Kasumi-1 (cell line): Measurements from ENCODE around the gene DLGAP1.
"Not testable (repeated sequence)": the region's sequence is repeated elsewhere in the genome, so short reads cannot be mapped to it uniquely, and the experiment has no call there.

ENCODE experiments used
- DNase-seq, 2 experiments: peaks; one replicate each; lab custom pipeline; 2025; lab: John Stamatoyannopoulos, UW

Gene DLGAP1

DNA sequence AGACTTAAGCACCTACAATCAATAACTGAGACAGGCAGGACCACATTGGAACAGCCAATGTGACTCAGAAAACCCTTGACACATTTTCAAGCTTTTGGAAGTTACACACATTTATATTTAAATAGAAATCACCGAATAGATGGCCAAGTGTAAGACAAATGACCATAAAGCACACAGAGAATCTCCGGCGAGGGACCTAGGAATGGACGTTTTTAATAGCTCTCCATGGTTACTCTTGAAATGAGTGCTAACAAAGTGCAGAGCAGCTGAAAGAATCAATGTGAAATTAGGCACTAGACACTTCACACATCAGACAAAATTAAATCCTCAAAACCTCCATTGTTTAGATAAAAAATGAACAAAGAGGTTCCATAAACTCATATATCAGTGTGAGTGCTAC is 376.9 kb downstream of the DLGAP1 start:
- DNase-seq, result no peak

DNA sequence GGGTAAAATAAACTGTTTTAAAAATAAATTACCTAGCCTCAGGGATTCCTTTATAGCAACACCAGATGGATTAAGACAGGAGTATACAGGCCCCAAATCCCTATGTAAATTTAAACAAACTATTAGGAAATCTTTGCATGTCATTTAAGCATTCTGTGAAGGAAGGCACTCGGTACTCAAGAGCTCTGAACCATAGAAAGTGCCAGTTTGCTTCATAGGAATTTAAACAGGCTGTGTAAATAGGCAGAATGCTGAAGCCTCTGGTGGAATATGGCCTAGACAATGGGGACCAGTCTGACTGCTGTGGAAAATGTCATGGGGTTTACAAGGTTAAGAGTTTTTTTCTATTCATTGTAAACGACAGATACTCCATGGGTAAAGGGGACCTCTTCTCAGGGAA is 377.4 kb downstream of the DLGAP1 start:
- DNase-seq, result no peak

DNA sequence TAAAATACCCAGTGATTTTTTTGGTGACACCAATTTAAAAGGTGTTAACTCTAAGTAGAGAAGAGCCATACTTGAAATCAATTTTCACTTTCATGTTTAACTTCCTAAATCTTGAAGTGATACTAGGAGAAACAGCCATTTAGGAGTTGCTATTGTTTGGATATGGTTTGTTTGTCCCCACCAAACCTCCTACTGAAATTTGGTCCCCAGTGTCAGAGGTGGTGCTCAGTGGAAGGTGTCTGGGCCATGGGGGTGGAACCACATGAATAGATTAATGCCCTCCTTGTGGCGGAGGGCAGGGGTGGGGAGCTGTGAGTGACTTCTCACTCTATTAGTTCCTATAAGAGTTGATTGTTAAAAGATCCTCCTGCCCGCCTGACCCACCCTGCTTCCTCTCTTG is 377.9 kb downstream of the DLGAP1 start:
- DNase-seq, result no peak

DNA sequence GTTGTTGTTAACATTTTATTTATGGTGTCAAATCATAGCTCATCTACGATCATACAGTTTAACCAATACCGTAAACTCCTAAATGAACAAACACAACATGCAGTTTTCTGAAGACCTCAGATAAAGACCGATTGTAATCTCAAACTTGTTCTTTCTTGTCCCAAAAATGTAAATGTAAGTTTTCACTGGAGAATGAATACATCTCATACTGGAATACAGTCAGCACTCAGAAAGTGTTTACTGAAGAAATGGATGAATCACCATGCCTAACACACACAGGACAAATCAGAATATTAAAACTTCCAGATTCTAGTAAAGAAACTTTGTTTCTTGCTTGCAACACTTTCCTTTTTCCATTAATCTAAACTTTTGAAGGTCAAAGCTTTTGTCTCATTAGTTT is 380.5 kb downstream of the DLGAP1 start:
- no peak for DNase-seq

DNA sequence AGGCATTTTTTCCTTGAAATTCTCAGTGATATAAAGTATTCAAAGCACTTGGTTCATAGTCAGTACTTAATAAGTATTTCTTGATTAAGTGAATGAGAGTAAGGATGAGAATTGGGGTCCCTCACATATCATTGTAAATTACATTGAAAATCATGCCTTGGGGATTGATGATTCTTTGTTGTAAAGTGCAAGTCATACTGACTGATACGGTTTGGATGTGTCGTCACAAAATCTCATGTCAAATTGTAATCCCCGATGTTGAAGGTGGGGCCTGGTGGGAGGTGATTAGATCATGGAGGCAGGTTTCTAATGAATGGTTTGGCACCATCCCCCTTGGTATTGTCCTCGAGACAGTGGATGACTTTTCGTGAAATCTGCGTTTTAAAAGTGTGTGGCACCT is 385.9 kb downstream of the DLGAP1 start:
- no peak for DNase-seq

DNA sequence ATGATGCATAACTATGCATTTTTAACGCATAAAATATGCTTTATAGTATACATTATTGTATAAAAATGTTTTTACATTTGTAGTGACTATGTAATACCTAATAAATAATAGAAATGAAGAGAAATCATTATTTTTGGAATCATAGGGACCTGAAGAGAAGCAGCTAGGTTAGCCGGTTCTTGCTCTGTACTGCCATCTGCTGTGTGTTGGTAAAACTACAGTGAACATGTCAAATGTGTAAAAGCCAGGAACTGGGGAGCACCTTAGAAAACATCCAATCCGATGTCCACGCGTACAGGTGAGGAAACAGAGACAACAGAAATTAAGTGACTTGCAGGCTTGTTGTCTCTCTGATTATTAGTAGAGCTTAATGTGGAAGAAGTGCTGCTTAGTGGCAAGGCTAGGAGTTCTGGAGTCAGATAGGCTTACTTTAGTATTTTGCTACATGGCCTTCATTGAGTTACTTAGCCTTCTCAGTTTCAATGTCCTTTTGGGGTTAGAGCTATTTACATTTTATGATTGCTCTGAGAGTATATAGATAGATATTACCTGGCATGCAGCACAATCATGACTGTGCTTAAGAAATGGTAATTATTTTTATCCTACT is 386.5 kb downstream of the DLGAP1 start:
- DNase-seq, result peak; percentile 61 to 69

DNA sequence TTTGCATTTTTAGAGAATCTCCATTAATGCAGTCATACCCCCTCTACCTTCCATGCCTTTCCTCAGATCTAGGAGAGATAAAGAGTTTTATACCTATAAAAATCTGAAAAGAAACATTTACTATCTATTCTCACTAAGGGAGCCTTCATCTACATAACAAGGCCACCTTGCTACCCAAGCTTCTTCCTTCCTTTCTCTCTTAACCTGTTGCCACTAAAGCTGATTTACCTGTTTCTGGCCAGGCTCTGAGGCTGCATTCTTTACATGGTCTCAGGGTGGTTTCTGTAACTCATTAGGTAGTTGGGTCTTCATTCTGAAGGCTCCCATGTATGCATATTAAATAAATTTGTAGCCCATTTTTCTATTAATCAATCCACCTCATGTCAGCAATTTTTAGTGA is 391.6 kb downstream of the DLGAP1 start:
- DNase-seq, result no peak

DNA sequence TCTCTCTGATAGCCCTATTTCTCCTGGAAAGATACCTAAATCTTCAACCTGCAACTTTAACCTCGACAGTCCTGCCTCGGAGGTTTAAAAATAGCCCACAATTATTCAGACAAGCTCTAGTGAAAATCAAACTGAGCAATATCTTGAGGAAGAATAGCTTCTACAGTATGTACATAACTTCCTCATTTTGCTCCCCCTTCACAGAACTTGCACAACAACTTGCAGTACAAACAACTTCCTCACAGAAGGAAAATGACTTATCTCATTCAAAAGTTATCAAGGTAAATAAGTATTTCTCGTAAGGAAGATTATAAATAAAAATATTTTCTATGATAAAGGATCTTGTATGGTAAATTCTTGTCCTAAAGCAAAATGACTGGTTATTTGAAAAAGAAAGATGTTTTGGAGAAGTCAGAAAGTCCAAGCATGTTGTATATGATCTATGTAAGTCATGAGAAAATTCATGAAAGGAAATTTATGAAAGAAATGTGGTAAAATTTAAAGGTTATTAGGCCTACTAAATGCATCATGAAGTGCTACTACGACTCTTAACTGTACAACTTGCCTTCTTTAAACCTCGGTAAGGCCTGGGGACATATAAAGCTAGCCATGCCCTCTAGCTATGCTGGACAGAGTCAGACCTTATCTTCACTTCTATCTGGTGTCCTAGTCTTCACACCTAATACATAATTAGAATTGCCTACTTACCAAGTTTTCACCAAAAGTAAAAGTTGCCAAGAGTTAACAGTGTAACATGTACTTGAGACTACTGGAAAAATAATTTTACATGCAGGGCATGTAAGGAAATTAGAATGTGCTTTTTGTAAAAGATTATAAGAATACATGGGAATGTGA is 394.5 kb downstream of the DLGAP1 start:
- DNase-seq, result peak; percentile 68 to 75

DNA sequence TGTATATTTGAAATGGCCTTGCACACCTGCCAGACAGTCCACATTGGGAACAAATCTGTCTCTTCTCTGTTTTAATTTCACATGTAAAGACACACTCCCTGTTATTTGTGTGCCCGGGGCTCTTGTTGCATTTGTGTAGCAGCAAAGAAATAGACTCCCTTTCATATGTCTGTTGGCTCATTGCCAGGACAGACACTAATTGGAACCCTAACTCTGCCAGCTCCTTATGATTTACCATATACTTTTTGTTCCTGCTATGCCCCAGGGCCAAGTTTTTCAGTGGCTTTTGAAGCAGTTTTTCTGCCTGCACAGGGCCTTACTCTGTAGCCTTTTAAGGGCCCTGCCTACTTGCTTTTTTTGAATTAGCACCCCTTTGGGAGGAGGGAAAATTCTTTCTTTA is 396.9 kb downstream of the DLGAP1 start:
- DNase-seq, result no peak

DNA sequence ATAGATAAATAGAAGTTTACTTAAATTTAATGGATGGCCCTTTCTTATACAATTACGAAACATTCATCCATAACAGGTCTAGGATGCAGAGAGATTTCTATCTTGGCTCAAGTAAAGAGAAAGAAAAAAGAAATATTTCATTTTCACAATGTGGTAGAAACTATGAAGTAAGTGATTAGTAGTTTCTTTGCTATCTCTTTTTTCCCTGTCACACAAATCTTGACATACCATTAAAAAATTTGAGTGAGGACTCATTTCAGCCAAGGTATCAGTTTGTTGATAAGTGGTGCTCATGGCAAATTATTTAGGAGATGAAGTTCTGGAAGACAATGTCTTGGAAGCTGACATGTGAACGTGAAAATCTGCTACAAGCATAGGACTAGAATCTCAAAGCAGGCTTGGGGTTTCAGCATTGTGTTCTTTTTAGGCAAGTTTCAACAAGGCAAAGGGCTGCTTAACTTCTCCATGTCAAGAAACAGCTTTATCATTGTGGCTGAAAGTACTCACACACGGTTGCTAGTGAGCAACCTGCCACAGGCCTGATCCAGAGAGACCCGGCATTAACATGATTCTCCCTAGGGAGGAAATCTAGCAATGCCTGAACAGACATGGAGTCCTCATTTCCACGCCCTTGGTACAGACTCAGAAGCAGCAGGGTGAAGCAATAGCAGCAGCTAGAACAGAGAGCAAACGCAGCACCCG is 414.6 kb downstream of the DLGAP1 start:
- DNase-seq, result no peak

DNA sequence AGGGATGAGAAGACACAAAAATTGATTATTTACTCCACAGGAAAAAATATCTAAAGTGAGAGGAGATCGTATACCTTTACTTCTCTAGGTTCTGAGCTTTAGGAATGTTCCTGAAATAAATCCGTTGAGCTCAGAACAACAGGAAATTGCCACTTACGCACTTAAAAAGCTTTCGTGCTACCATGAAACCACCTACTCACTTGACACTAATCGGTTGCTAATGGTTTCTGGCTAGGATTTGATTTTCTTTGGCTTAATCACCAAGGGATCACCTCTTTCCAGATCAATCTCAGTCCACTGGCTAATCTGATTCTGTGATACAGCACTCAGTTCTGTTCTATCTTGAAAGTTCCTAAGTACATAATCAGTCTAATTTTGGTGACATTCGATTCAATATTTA is 419.6 kb downstream of the DLGAP1 start:
- no peak for DNase-seq

DNA sequence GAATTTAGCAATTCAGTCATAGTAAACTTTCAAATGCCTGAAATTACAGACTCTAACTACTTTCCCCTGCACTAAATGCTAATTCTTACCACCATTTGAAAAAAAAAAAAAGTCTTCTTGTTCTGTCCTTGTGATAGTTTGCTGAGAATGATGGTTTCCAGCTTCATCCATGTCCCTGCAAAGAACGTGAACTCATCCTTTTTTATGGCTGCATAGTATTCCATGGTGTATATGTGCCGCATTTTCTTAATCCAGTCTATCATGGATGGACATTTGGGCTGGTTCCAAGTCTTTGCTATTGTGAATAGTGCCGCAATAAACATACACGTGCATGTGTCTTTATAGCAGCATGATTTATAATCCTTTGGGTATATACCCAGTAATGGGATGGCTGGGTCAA is 420.3 kb downstream of the DLGAP1 start:
- not testable (repeated sequence) for DNase-seq

DNA sequence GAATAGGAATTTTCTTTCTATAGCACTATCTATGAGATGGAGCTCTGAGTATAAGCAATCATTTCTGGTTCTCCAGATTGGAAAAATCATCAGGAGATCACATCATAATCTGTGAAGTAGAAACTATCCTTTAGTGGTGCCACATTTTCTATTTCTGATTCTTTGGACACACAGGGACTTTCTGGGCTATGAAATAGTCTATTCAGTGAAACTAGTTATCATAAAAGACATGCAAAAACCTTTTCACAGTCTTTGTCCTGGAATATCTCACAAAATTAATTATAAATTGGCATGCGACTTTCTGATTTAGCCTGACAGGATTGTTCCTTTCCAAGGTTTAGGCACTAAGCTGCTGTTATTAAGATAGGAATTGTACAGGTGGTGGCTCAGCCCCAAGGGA is 428.6 kb downstream of the DLGAP1 start:
- DNase-seq, result no peak

DNA sequence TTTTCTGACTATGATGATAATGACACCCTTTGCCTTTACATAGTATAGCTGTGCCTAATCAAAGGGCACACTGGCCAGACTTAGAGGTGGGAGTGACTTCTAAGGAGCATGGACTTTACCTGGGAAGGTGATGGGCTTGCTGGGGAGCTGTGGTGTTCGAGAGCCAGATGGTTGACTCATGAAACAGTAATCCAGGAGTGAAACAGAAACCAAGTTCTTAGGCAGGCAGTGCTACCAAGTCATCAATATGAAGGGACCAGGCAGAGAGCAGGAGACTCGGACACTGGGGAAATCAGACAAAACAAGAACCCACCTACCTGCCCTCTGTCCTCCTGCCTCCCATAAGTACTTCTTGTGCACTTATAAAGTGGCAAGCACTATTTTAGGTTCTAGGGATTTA is 430.4 kb downstream of the DLGAP1 start:
- DNase-seq, result no peak

DNA sequence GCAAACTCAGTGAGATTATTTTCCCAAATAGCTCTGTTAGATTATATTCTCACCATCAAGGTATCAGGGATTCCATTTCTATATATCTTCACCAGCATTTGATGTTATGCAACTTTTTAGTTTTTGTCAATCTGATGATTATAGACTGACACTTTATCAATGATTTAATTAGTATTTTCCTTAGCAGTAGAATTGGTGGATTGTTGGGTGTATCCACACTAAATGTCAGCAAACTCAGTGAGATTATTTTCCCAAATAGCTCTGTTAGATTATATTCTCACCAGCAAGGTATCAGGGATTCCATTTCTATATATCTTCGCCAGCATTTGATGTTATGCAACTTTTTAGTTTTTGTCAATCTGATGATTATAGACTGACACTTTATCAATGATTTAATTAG is 432.4 kb downstream of the DLGAP1 start:
- not testable (repeated sequence) for DNase-seq

DNA sequence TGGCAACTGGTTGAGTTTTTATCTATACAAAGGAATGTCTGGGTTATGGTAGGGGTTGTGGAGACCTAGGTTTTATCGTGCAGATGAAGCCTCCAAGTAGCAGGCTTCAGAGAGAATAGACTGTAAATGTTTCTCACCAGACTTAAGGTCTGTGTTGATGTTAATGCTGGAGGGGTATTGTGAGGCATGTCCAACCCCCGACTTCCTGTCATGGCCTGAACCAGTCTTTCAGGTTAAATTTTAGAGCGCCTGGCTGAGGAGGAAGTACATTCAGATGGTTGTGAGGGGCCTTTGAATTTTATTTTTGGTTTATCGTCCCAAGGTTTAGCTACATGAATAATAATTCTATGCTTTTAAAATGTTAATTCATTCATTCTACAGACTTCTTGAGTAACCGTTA is 435.1 kb downstream of the DLGAP1 start:
- no peak for DNase-seq

DNA sequence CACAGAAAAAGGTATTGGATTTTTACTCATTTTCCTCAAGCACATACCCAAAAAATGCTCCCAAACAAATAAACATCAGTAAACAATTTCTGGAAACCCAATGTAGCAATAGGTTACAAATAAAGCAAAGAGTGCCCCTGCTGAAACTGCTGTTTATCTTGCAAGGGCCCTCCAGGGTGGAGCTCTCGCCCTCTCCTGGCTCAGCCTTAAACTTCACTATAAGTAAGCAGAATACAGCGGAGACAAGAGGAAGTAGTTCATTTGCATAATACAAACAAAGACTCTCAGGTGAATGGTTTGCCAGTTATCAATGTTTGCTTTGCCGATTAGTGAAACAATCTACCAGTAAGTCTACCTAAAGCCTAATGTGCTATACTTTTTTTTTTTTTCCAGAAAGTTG is 437.6 kb downstream of the DLGAP1 start:
- peak; percentile 21 to 28 for DNase-seq

DNA sequence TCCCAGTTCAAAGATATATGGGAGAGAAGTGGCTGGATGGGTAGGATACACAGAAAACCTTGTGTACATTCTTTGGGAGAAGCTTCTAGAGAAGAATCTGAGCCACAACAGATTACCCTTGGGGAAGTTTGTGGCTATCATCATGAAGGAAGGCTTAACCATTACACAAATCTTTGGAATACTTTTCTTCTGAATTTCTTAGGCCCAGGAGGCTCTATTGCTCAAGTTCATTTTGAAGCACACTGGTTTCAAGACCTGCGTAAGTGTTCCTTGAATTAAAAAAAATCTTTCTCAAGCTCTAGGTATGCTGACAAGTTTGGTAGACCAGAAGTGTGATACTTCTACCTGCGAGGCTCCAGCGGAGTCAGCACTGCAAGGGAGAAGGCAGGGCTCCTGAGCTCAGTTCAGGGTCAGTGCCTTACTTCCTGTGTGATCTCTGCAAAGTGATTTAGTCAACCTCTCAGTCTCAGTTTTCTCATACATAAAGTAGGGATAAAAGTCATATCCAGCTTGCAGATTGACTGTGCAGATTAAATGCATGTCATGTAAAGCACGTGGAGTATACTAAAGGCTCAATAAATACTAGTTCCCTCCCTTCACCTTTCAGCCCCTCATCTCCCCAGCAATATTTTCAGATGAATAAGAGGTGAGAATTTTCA is 438.6 kb downstream of the DLGAP1 start:
- no peak for DNase-seq

DNA sequence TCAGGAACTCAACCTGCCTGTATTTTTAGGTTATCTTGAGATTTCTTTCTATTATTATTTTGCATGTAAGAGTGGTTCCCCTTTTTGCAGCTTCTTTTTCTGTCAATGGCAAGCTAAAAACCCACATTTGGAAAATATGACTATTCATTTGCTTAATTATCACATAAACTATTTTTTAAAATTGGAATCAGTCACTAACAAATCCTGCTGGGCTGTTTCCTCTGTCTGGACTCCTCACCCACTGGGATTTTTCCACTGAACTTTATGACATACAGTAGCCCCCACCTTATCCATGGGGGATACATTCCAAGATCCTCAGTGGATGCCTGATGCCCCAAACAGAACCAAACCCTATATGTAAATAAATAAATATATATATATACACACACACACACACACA is 447.3 kb downstream of the DLGAP1 start:
- DNase-seq, result no peak

DNA sequence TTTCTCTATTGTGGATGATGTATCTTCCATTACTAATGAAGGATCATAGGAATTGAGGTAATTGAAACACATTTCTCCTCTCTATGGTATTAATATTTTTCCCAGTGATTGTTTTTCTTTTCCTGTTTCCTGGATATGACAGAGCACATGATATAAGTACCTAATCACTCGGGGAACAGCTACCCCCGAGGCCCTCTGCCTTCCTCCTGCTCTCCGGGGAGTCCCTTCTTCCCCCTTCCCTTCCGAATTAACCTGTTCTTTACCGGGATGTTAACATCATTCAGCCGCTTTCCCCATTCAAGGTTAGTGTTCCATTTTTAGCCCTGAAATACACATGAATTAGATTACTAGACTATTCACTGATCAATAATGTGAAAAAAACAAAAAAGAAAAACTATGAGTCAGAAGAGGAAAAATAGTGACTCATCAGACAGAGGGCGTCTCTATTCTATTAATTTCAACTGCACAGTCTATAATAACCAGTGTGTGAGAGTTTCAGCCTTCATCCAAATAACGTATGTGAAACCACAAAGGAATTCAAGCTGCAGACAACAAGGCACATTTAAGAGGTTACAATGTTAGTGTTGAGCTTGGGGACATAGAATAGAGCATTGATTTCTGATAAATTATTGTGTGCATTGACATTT is 450.8 kb downstream of the DLGAP1 start:
- no peak for DNase-seq

DNA sequence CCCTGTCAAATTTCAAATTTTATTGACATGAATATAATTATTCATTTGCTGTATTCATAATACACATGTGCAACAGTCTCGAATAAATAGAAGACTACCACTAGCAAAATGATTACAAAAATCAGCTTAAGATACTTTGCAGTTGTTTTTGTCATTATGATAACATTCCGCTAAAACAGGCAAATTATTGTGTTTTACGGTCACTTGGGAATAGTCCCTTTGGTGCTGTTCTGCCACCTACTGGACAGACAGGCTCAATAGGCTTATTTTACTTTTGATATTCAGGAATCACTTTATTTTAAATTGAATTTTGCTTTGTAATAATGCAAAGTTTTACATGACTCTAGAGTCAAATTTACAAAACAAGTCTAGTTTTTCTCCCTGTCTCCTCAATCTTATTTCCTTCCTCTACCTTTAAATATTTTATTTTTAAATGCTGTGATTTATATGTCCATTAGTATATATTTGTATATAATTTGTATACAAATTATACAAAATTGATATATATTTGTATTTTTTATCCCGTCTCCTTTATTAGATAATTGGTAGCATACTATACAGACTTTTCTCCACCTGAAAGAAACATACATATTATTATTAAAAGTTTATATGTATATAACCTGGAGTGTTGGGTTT is 456.3 kb downstream of the DLGAP1 start:
- peak; percentile 37 to 51 for DNase-seq
